WTC11 (cell line): Measurements from ENCODE around the gene LOXL1. TPM values are rescaled to one million over a fixed set of nuclear protein-coding genes. Genes with fewer than 3 reads are reported as not detected.

Experiments
- ATAC-seq: fragments of 200-7000 bp; cut with Tn5 transposase; 2 replicates; pipeline ENCODE4 v1.10.0; 2021; ENCODE audit warnings: mild to moderate bottlenecking, moderate library complexity
- CTCF ChIA-PET: fragments of 300-600 bp; sonication (Branson Sonifier 250); formaldehyde crosslinking; loops from one replicate; lab custom pipeline; 2021; ENCODE audit warnings: antibody characterized with exemption; lab: Charles Lee
- POLR2A ChIA-PET: fragments of 350-600 bp; sonication (Branson Sonifier 250); formaldehyde crosslinking; loops from one replicate; lab custom pipeline; 2021; ENCODE audit warnings: antibody characterized with exemption; lab: Charles Lee
- DNase-seq: peaks from one replicate; pipeline ENCODE4 v3.0.0; 2021; ENCODE audit warnings: low spot score
- H3K27ac Mint-ChIP-seq: 2 replicates; pipeline ENCODE4 v1.8.0; 2021; ENCODE audit warnings: mixed read lengths
- H3K27me3 Mint-ChIP-seq: 2 replicates; pipeline ENCODE4 v1.8.0; 2021; ENCODE audit warnings: low read depth, mild to moderate bottlenecking, moderate library complexity, mixed read lengths
- H3K36me3 Mint-ChIP-seq: 2 replicates; pipeline ENCODE4 v1.8.0; 2021; ENCODE audit warnings: mixed read lengths
- H3K4me1 Mint-ChIP-seq: 2 replicates; pipeline ENCODE4 v1.8.0; 2022; ENCODE audit warnings: mixed read lengths
- H3K4me3 Mint-ChIP-seq: 2 replicates; pipeline ENCODE4 v1.8.0; 2021; ENCODE audit warnings: mild to moderate bottlenecking, moderate library complexity, mixed read lengths
- H3K9me3 Mint-ChIP-seq: 2 replicates; pipeline ENCODE4 v1.8.0; 2021; ENCODE audit warnings: mixed read lengths
- CREM ChIP-seq: sonication (generic); formaldehyde crosslinking; IDR thresholded peaks from 2 replicates; pipeline ENCODE4 v1.8.1; 2022; ENCODE audit warnings: mild to moderate bottlenecking, missing genetic modification reagents, moderate library complexity
- ERG ChIP-seq: fragments of 250-450 bp; sonication (Bioruptor Pico); IDR thresholded peaks from 2 replicates; pipeline ENCODE4 v1.8.0; 2021; ENCODE audit warnings: mild to moderate bottlenecking
- ETV6 ChIP-seq: sonication (generic); formaldehyde crosslinking; IDR thresholded peaks from 2 replicates; pipeline ENCODE4 v1.8.1; 2022; ENCODE audit warnings: mild to moderate bottlenecking, missing genetic modification reagents
- GABPB1 ChIP-seq: sonication (generic); formaldehyde crosslinking; IDR thresholded peaks from 2 replicates; pipeline ENCODE4 v1.8.1; 2023; ENCODE audit warnings: mild to moderate bottlenecking, missing genetic modification reagents
- GTF2I ChIP-seq: fragments of 250-450 bp; sonication (Bioruptor Pico); conservative IDR thresholded peaks from 2 replicates; pipeline ENCODE4 v1.4.0; 2021; ENCODE audit warnings: mild to moderate bottlenecking
- MAX ChIP-seq: sonication (generic); formaldehyde crosslinking; IDR thresholded peaks from 2 replicates; pipeline ENCODE4 v1.8.0; 2022; ENCODE audit warnings: mild to moderate bottlenecking, missing genetic modification reagents
- MXD4 ChIP-seq: fragments of 250-450 bp; sonication (Bioruptor Pico); IDR thresholded peaks from 2 replicates; pipeline ENCODE4 v1.8.0; 2021; ENCODE audit warnings: mild to moderate bottlenecking, moderate library complexity, borderline replicate concordance
- NFE2L1 ChIP-seq: sonication (generic); formaldehyde crosslinking; IDR thresholded peaks from 2 replicates; pipeline ENCODE4 v1.8.1; 2023; ENCODE audit warnings: missing genetic modification reagents
- NR1H2 ChIP-seq: sonication (generic); formaldehyde crosslinking; IDR thresholded peaks from 2 replicates; pipeline ENCODE4 v1.9.0; 2021; ENCODE audit warnings: mild to moderate bottlenecking, moderate library complexity, missing genetic modification reagents
- TCF7 ChIP-seq: sonication (generic); formaldehyde crosslinking; IDR thresholded peaks from 2 replicates; pipeline ENCODE4 v1.8.0; 2022; ENCODE audit warnings: mild to moderate bottlenecking, low read depth, missing genetic modification reagents, moderate library complexity
- ZBTB21 ChIP-seq: sonication (generic); formaldehyde crosslinking; IDR thresholded peaks from 2 replicates; pipeline ENCODE4 v1.8.1; 2023; ENCODE audit warnings: mild to moderate bottlenecking, missing genetic modification reagents, borderline replicate concordance
- ZNF232 ChIP-seq: sonication (generic); formaldehyde crosslinking; IDR thresholded peaks from 2 replicates; pipeline ENCODE4 v1.8.0; 2022; ENCODE audit warnings: mild to moderate bottlenecking, missing genetic modification reagents
- ZNF396 ChIP-seq: fragments of 250-450 bp; sonication (Bioruptor Pico); IDR thresholded peaks from 2 replicates; pipeline ENCODE4 v1.8.0; 2021; ENCODE audit warnings: mild to moderate bottlenecking, moderate library complexity, borderline replicate concordance
- ZNF671 ChIP-seq: fragments of 250-450 bp; sonication (Bioruptor Pico); IDR thresholded peaks from 2 replicates; pipeline ENCODE4 v1.8.0; 2021; ENCODE audit warnings: mild to moderate bottlenecking
- ZSCAN18 ChIP-seq: fragments of 250-450 bp; sonication (Bioruptor Pico); IDR thresholded peaks from 2 replicates; pipeline ENCODE4 v2.1.2; 2022; ENCODE audit warnings: mild to moderate bottlenecking, moderate library complexity
- total RNA-seq: library from RNA; stranded (reverse); gene quantifications from 3 replicates; pipeline ENCODE4 v1.2.3, GENCODE V29; 2021
- TF ChIP-seq, protein P1 (sequence below): fragments of 250-450 bp; sonication (Bioruptor Pico); IDR thresholded peaks from 2 replicates; pipeline ENCODE4 v1.9.0; 2021; ENCODE audit warnings: mild to moderate bottlenecking, borderline replicate concordance
- TF ChIP-seq, protein P2 (sequence below): sonication (generic); formaldehyde crosslinking; IDR thresholded peaks from 2 replicates; pipeline ENCODE4 v1.8.1; 2022; ENCODE audit warnings: mild to moderate bottlenecking, moderate library complexity, missing genetic modification reagents
- TF ChIP-seq, protein P3 (sequence below): sonication (generic); formaldehyde crosslinking; IDR thresholded peaks from 2 replicates; pipeline ENCODE4 v1.8.0; 2022; ENCODE audit warnings: mild to moderate bottlenecking, missing genetic modification reagents
- TF ChIP-seq, protein P4 (sequence below): sonication (generic); formaldehyde crosslinking; IDR thresholded peaks from 2 replicates; pipeline ENCODE4 v1.8.1; 2023; ENCODE audit warnings: mild to moderate bottlenecking, missing genetic modification reagents, moderate library complexity
- TF ChIP-seq, protein P5 (sequence below): sonication (generic); formaldehyde crosslinking; conservative IDR thresholded peaks from 2 replicates; pipeline ENCODE4 v1.8.1; 2023; ENCODE audit warnings: mild to moderate bottlenecking, low read depth, missing genetic modification reagents, moderate library complexity

LOXL1 gene
- total RNA-seq, 1 experiment from 2014 or later: 10.6 TPM

DNA sequence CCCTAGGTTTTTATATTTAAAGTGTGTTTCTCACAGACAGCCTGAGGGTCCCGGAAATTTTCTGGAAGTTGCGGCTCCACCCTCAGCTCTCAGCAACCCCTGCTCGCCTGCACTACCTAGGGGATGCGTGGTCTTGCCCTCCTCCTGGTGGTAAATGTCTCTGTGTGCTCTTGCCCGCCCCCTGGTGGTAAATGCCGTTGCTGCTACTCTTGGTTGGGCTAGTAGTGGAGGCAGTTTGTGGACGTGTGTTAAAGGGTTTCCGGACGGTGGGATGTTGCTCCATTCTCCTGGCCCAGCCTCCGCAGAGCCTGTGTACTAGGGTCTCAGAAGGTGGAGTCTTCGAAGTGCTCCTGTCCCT, 38.5 kb downstream of the LOXL1 start (continued):
- TF ChIP-seq, protein P1, sequence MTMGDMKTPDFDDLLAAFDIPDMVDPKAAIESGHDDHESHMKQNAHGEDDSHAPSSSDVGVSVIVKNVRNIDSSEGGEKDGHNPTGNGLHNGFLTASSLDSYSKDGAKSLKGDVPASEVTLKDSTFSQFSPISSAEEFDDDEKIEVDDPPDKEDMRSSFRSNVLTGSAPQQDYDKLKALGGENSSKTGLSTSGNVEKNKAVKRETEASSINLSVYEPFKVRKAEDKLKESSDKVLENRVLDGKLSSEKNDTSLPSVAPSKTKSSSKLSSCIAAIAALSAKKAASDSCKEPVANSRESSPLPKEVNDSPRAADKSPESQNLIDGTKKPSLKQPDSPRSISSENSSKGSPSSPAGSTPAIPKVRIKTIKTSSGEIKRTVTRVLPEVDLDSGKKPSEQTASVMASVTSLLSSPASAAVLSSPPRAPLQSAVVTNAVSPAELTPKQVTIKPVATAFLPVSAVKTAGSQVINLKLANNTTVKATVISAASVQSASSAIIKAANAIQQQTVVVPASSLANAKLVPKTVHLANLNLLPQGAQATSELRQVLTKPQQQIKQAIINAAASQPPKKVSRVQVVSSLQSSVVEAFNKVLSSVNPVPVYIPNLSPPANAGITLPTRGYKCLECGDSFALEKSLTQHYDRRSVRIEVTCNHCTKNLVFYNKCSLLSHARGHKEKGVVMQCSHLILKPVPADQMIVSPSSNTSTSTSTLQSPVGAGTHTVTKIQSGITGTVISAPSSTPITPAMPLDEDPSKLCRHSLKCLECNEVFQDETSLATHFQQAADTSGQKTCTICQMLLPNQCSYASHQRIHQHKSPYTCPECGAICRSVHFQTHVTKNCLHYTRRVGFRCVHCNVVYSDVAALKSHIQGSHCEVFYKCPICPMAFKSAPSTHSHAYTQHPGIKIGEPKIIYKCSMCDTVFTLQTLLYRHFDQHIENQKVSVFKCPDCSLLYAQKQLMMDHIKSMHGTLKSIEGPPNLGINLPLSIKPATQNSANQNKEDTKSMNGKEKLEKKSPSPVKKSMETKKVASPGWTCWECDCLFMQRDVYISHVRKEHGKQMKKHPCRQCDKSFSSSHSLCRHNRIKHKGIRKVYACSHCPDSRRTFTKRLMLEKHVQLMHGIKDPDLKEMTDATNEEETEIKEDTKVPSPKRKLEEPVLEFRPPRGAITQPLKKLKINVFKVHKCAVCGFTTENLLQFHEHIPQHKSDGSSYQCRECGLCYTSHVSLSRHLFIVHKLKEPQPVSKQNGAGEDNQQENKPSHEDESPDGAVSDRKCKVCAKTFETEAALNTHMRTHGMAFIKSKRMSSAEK (CRISPR knock-in tag): no peak
- TF ChIP-seq ERG (peak; percentile 23; the same call in 1 of the 2 replicates), MXD4 (no peak), ZSCAN18 (CRISPR knock-in tag) (no peak), GABPB1 (CRISPR knock-in tag) (no peak)

- Mint-ChIP-seq H3K27me3 (no peaks in the 10 kb centered on the region), H3K4me3 (peak overlapping the region; percentile 50), H3K27ac (no peak overlapping the region), H3K4me1 (peaks cover 27% of the 10 kb centered on the region), H3K36me3 (no peaks in the 10 kb centered on the region), H3K9me3 (no peaks in the 10 kb centered on the region)
- CTCF ChIA-PET: interaction anchor here (0.6 to 6.6 kb wide), 29 partner anchors 8 to 887 kb away, joined by 3 to 93 read pairs (median 5); partner anchors contain the start of genes LOXL1 and PML
- ATAC-seq: peak; percentile 57
- POLR2A ChIA-PET: interaction anchor here (0.7 to 1.0 kb wide), 3 partner anchors 29 to 295 kb away, joined by 3 to 9 read pairs (median 3); partner anchors contain the start of gene PML
- DNase-seq: peak; percentile 56
- 0 out of 2 replicates have a peak, but pooled peaks have one; percentile 17 for TF ChIP-seq CREM (CRISPR knock-in tag)
- TF ChIP-seq ZNF232 (CRISPR knock-in tag): 0 out of 2 replicates have a peak, but pooled peaks have one; percentile 11
- TF ChIP-seq, protein P2, sequence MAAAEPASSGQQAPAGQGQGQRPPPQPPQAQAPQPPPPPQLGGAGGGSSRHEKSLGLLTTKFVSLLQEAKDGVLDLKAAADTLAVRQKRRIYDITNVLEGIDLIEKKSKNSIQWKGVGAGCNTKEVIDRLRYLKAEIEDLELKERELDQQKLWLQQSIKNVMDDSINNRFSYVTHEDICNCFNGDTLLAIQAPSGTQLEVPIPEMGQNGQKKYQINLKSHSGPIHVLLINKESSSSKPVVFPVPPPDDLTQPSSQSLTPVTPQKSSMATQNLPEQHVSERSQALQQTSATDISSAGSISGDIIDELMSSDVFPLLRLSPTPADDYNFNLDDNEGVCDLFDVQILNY (CRISPR knock-in tag): no peak
- TF ChIP-seq MAX: peak; percentile 59; the same call in 1 of the 2 replicates
- TF ChIP-seq, protein P3, sequence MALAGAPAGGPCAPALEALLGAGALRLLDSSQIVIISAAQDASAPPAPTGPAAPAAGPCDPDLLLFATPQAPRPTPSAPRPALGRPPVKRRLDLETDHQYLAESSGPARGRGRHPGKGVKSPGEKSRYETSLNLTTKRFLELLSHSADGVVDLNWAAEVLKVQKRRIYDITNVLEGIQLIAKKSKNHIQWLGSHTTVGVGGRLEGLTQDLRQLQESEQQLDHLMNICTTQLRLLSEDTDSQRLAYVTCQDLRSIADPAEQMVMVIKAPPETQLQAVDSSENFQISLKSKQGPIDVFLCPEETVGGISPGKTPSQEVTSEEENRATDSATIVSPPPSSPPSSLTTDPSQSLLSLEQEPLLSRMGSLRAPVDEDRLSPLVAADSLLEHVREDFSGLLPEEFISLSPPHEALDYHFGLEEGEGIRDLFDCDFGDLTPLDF (CRISPR knock-in tag): no peak
- 0 out of 2 replicates have a peak, but pooled peaks have one; percentile 19 for TF ChIP-seq ETV6 (CRISPR knock-in tag)
- no peak for TF ChIP-seq GTF2I (CRISPR knock-in tag)
- TF ChIP-seq, protein P4, sequence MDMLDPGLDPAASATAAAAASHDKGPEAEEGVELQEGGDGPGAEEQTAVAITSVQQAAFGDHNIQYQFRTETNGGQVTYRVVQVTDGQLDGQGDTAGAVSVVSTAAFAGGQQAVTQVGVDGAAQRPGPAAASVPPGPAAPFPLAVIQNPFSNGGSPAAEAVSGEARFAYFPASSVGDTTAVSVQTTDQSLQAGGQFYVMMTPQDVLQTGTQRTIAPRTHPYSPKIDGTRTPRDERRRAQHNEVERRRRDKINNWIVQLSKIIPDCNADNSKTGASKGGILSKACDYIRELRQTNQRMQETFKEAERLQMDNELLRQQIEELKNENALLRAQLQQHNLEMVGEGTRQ: peak; percentile 54
- TF ChIP-seq ZNF396 (CRISPR knock-in tag): no peak
- TF ChIP-seq NR1H2: no peak
- no peak for TF ChIP-seq ZNF671 (CRISPR knock-in tag)
- no peak for TF ChIP-seq ZSCAN18 (CRISPR knock-in tag)
- TF ChIP-seq NFE2L1: no peak
- TF ChIP-seq, protein P5, sequence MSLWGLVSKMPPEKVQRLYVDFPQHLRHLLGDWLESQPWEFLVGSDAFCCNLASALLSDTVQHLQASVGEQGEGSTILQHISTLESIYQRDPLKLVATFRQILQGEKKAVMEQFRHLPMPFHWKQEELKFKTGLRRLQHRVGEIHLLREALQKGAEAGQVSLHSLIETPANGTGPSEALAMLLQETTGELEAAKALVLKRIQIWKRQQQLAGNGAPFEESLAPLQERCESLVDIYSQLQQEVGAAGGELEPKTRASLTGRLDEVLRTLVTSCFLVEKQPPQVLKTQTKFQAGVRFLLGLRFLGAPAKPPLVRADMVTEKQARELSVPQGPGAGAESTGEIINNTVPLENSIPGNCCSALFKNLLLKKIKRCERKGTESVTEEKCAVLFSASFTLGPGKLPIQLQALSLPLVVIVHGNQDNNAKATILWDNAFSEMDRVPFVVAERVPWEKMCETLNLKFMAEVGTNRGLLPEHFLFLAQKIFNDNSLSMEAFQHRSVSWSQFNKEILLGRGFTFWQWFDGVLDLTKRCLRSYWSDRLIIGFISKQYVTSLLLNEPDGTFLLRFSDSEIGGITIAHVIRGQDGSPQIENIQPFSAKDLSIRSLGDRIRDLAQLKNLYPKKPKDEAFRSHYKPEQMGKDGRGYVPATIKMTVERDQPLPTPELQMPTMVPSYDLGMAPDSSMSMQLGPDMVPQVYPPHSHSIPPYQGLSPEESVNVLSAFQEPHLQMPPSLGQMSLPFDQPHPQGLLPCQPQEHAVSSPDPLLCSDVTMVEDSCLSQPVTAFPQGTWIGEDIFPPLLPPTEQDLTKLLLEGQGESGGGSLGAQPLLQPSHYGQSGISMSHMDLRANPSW: no peak
- 0 out of 2 replicates have a peak, but pooled peaks have one; percentile 7 for TF ChIP-seq ZBTB21 (CRISPR knock-in tag)
- TF ChIP-seq TCF7 (CRISPR knock-in tag): no peak
Observed at GRCh38 chr15:73965094-73965757, 39.0 kb downstream of the LOXL1 start.
